HG03460 (cell line): ENCODE data around the gene RPS18.
A peak's percentile ranks its signal among the peaks of the same experiment; 100 is the strongest.
"Not testable (repeated sequence)": the region's sequence is repeated elsewhere in the genome, so short reads cannot be mapped to it uniquely, and the experiment has no call there.

Experiments used
- ATAC-seq: cut with Tn5 transposase; IDR thresholded peaks from one replicate; pipeline ENCODE4 v1.9.1; 2021; ENCODE audit not compliant: unreplicated experiment

Gene RPS18

GRCh38 chr6:33272275-33273128 lies 627 bp downstream of the RPS18 start:
- ATAC-seq: peak; percentile 14

- ATAC-seq: no peak
Measured at GRCh38 chr6:33273129-33273923, 1.5 kb downstream of the RPS18 start.

- no peak for ATAC-seq
Measured at GRCh38 chr6:33273924-33274902, 2.3 kb downstream of the RPS18 start.

- not testable (repeated sequence) for ATAC-seq
Measured at GRCh38 chr6:33275795-33276580, 4.1 kb downstream of the RPS18 start.

- ATAC-seq: no peak
Measured at GRCh38 chr6:33276581-33276863, 4.6 kb downstream of the RPS18 start.

GRCh38 chr6:33276864-33277662 lies 5.2 kb downstream of the RPS18 start, which contains the start of gene B3GALT4:
Gene B3GALT4 (plus strand): TSS chr6:33277123. CDS start chr6:33277420, 297 bp downstream.
- peak; percentile 50 for ATAC-seq

- ATAC-seq: no peak
Measured at GRCh38 chr6:33277663-33278391, 6.0 kb downstream of the RPS18 start.

GRCh38 chr6:33278392-33278741 lies 6.5 kb downstream of the RPS18 start:
- no peak for ATAC-seq

GRCh38 chr6:33278810-33279209 lies 6.9 kb downstream of the RPS18 start:
- ATAC-seq: no peak

- no peak for ATAC-seq
Measured at GRCh38 chr6:33279257-33279695, 7.4 kb downstream of the RPS18 start.

GRCh38 chr6:33279971-33280511 lies 8.2 kb downstream of the RPS18 start:
- ATAC-seq: no peak

- no peak for ATAC-seq
Measured at GRCh38 chr6:33280539-33280938, 8.7 kb downstream of the RPS18 start.

GRCh38 chr6:33285214-33285613 lies 13.3 kb downstream of the RPS18 start:
- not testable (repeated sequence) for ATAC-seq

GRCh38 chr6:33286946-33287914 lies 15.4 kb downstream of the RPS18 start:
- ATAC-seq: no peak

- no peak for ATAC-seq
Measured at GRCh38 chr6:33288141-33288920, 16.5 kb downstream of the RPS18 start.

- peak; percentile 82 for ATAC-seq
Measured at GRCh38 chr6:33288921-33289783, 17.3 kb downstream of the RPS18 start, which contains the start of the genes PFDN6 and WDR46. Gene PFDN6 (plus strand): TSS chr6:33289601. CDS start chr6:33289857, 256 bp downstream. Gene WDR46 (minus strand): TSS chr6:33289239. CDS start chr6:33289170, 69 bp downstream.
